Left lung (tissue), 14 donors: ENCODE measurements around the gene HLA-DMB. TPM values are rescaled to one million over a fixed set of nuclear protein-coding genes. Genes with fewer than 3 reads are reported as not detected.

Experiments used
- ATAC-seq: fragments of 200-7000 bp; cut with Tn5 transposase; one replicate; pipeline ENCODE4 v1.9.1; 2020; ENCODE audit warnings: moderate library complexity
- DNase-seq, 4 donors: peaks; one replicate each; pipeline ENCODE4 v3.0.0-alpha.2; 2013 to 2020
- H3K27ac ChIP-seq, 2 donors: fragments of 200-600 bp; sonication (generic) in 1 of 2; one replicate each; pipeline versions ENCODE4 v1.5.0 to v1.8.0; 2020 to 2021
- H3K27me3 ChIP-seq, 2 donors: fragments of 200-600 bp; sonication (generic) in 1 of 2; one replicate each; pipeline versions ENCODE4 v1.5.0 to v1.8.0; 2020 to 2021
- H3K36me3 ChIP-seq, 2 donors: fragments of 200-600 bp; sonication (generic) in 1 of 2; one replicate each; pipeline versions ENCODE4 v1.5.0 to v1.8.0; 2020 to 2021
- H3K4me1 ChIP-seq, 2 donors: fragments of 200-600 bp; one replicate each; pipeline ENCODE4 v1.8.0; 2021
- H3K4me3 ChIP-seq, 2 donors: fragments of 200-600 bp; sonication (generic) in 1 of 2; one replicate each; pipeline versions ENCODE4 v1.5.0 to v1.8.0; 2020 to 2021; ENCODE audit warnings: mild to moderate bottlenecking in 1 of 2
- H3K9me3 ChIP-seq, 2 donors: fragments of 200-600 bp; sonication (generic) in 1 of 2; one replicate each; pipeline versions ENCODE4 v1.5.0 to v1.8.0; 2020 to 2021
- intact Hi-C, 2 donors: fragments of 100-400 bp; cut with DNase I; formaldehyde crosslinking; loops; one replicate each; pipeline versions ENCODE4 v1.11.2 to v1.14.2; 2022
- long read RNA-seq, 12 donors: library from polyadenylated mRNA in 2 of 12; unstranded in 2 of 12; transcript quantifications; one replicate each; pipeline ENCODE4 v2.0.0 and lab custom pipeline, GENCODE V29; 2019 to 2026
- polyA plus RNA-seq, 6 donors: library from polyadenylated mRNA; unstranded; fragments of 120-200 nt; gene quantifications; one replicate each; pipeline ENCODE4 v1.2.1, GENCODE V29; 2013; ENCODE audit not compliant: insufficient read length in 6 of 6
- total RNA-seq, 2 donors: library from RNA; stranded (reverse); fragmentation: NEBNext Ultra II Directional; extraction: Animal tissue kit (Norgen Biotek cat#: 25700); gene quantifications; one replicate each; pipeline ENCODE4 v1.2.1, GENCODE V29; 2021
- TF ChIP-seq, protein P1 (sequence below), 2 donors: fragments of 200-600 bp; sonication (generic) in 1 of 2; IDR thresholded peaks; one replicate each; pipeline versions ENCODE4 v1.5.0 to v1.8.0; 2021; ENCODE audit warnings: antibody characterized with exemption in 2 of 2
- donor health status: DM: no; HTN: yes; CAD: no.
- donor health status: DM: no; HTN: no; CAD: no.

Gene HLA-DMB
- total RNA-seq, result 10 to 100 TPM; 59.0 to 91.0 TPM
- 10 to 100 TPM in 3 of 6 donors, 1 to 10 TPM in 3; 7.4 to 12.0 (median 9.6) TPM for polyA plus RNA-seq
- long read RNA-seq, donor 1, full-length matches to known transcripts, result 9 of 33 reads
- long read RNA-seq, donor 1, partial matches to known transcripts, result 24 of 33 reads
- long read RNA-seq, donor 1, other reads (novel, unspliced or antisense), result 0 of 33 reads
- long read RNA-seq, donor 2, full-length matches to known transcripts, result 6 of 6 reads
- long read RNA-seq, donor 2, partial matches to known transcripts, result 0 of 6 reads
- long read RNA-seq, donor 2, other reads (novel, unspliced or antisense), result 0 of 6 reads
- long read RNA-seq, donor 3, partial matches to known transcripts, result 0 of 1 reads
- long read RNA-seq, donor 3, other reads (novel, unspliced or antisense), result 0 of 1 reads
- long read RNA-seq, donor 4, transcript HLA-DMB-258 (6 exons, 1,397 nt), result major isoform, 66 of 107 reads
- long read RNA-seq, donor 4, partial matches to known transcripts, result 7 of 107 reads
- long read RNA-seq, donor 4, other reads (novel, unspliced or antisense), result 33 of 107 reads
- long read RNA-seq, donor 5, full-length matches to known transcripts, result 4 of 16 reads
- long read RNA-seq, donor 5, partial matches to known transcripts, result 12 of 16 reads
- long read RNA-seq, donor 5, other reads (novel, unspliced or antisense), result 0 of 16 reads
- long read RNA-seq, donor 6, full-length matches to known transcripts, result 9 of 18 reads
- long read RNA-seq, donor 6, partial matches to known transcripts, result 9 of 18 reads
- long read RNA-seq, donor 6, other reads (novel, unspliced or antisense), result 0 of 18 reads
- long read RNA-seq, donor 7, full-length matches to known transcripts, result 4 of 4 reads
- long read RNA-seq, donor 7, partial matches to known transcripts, result 0 of 4 reads
- long read RNA-seq, donor 7, other reads (novel, unspliced or antisense), result 0 of 4 reads
- long read RNA-seq, donor 8, partial matches to known transcripts, result 0 of 4 reads
- long read RNA-seq, donor 8, other reads (novel, unspliced or antisense), result 0 of 4 reads
- long read RNA-seq, donor 9, result 0 reads
- long read RNA-seq, donor 10, transcript HLA-DMB-258 (6 exons, 1,397 nt), result major isoform, 61 of 83 reads
- long read RNA-seq, donor 10, partial matches to known transcripts, result 0 of 83 reads
- long read RNA-seq, donor 10, other reads (novel, unspliced or antisense), result 22 of 83 reads
- long read RNA-seq, donor 11, full-length matches to known transcripts, result 2 of 7 reads
- long read RNA-seq, donor 11, partial matches to known transcripts, result 5 of 7 reads
- long read RNA-seq, donor 11, other reads (novel, unspliced or antisense), result 0 of 7 reads
- long read RNA-seq, donor 12, full-length matches to known transcripts, result 3 of 3 reads
- long read RNA-seq, donor 12, partial matches to known transcripts, result 0 of 3 reads
- long read RNA-seq, donor 12, other reads (novel, unspliced or antisense), result 0 of 3 reads

GRCh38 chr6:32940656-32941213 is at the start of gene HLA-DMB:
TSS of gene HLA-DMB (minus strand) at chr6:32941028. CDS start at chr6:32940807, 221 bp downstream.
- Histone ChIP-seq H3K4me1 (peaks cover 9 to 94% of the 10 kb centered on the region in 2 donors), H3K27me3 (no peaks in the 10 kb centered on the region), H3K36me3 (peaks cover 0 to 5% of the 10 kb centered on the region in 2 donors), H3K9me3 (no peaks in the 10 kb centered on the region), H3K4me3 (peak within 1 kb of the TSS; percentile 36 to 57), H3K27ac (peak within 1 kb of the TSS; percentile 78 to 86)
- DNase-seq, result peak in 3 of 4 donors; percentile 38 to 81 (median 58)
- intact Hi-C loops, result no loop called here
- peak; percentile 94 for ATAC-seq
- TF ChIP-seq, protein P1, sequence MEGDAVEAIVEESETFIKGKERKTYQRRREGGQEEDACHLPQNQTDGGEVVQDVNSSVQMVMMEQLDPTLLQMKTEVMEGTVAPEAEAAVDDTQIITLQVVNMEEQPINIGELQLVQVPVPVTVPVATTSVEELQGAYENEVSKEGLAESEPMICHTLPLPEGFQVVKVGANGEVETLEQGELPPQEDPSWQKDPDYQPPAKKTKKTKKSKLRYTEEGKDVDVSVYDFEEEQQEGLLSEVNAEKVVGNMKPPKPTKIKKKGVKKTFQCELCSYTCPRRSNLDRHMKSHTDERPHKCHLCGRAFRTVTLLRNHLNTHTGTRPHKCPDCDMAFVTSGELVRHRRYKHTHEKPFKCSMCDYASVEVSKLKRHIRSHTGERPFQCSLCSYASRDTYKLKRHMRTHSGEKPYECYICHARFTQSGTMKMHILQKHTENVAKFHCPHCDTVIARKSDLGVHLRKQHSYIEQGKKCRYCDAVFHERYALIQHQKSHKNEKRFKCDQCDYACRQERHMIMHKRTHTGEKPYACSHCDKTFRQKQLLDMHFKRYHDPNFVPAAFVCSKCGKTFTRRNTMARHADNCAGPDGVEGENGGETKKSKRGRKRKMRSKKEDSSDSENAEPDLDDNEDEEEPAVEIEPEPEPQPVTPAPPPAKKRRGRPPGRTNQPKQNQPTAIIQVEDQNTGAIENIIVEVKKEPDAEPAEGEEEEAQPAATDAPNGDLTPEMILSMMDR (IDR thresholded peaks at IDR 0.05), result no peak

DNA sequence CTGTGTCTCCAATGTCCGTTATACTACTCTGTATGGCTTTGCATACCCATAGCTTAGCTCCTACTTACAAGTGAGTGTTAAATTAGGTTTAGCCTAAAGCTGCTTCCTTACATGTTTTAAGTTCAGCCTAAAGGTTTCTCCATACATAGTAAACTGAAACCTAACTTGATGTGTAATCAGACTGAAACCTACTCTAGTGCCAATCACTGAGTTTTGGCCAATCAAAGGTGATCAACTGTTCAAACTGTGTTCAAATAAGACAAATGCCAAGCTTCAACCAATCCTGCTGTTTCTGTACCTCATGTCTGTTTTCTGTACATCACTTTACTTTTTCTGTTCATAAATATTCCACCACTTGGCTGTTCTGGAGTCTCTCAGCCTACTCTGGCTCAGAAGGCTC is 48.5 kb upstream of the HLA-DMB start:
- Histone ChIP-seq H3K36me3 (no peaks in the 10 kb centered on the region), H3K27me3 (no peaks in the 10 kb centered on the region), H3K9me3 (no peaks in the 10 kb centered on the region), H3K4me3 (no peak overlapping the region), H3K27ac (no peak overlapping the region), H3K4me1 (peaks cover 0 to 3% of the 10 kb centered on the region in 2 donors)
- intact Hi-C loops, result loop anchor here in 1 of 2 donors (10.0 kb wide), 1 partner anchor 55 kb away; no protein-coding TSS in a partner anchor
- ATAC-seq, result no peak
- DNase-seq, result no peak
- TF ChIP-seq, protein P1 (IDR thresholded peaks at IDR 0.05), result no peak

DNA sequence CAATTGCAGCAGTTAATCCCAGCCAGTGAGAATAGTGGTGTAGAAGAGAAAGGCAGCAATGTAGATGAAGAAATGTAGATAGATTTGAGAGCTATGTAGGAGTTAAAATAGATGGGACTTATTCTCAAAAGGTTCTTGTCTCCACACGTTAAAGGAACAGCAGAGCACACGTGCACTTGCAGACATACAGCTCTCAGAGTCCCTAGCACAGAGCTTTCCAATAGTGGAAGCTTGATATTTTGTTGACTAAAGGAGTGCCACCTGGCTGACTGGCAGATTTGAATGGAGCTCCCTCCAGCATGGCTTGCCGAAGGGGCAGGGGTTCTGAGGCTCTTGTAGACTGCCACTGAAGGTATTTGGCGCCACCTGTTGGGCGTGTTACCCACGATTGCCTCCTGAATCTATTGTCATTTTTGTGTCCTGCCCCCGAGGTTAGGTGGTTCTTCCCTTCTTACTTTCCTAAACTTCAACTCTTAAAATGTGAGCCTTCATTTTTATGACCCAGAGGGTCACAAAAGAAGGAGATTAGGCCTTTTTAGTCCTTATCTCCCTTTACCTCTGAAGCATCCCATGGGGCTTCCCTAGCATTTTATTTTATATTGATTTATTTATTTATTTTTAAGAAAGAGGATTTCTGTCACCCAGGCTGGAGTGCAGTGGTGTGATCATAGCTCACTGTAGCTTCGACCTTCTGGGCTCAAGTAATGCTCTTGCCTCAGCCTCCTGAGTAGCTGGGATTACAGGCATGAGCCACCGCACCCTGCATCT is 44.0 kb upstream of the HLA-DMB start:
- Histone ChIP-seq H3K4me1 (peaks cover 0 to 29% of the 10 kb centered on the region in 2 donors), H3K27ac (peak overlapping the region in 1 of 2 donors; percentile 55), H3K36me3 (peaks cover 7 to 26% of the 10 kb centered on the region in 2 donors), H3K27me3 (no peaks in the 10 kb centered on the region), H3K4me3 (no peak overlapping the region), H3K9me3 (no peaks in the 10 kb centered on the region)
- TF ChIP-seq, protein P1 (IDR thresholded peaks at IDR 0.05), result peak; percentile 72 to 74
- DNase-seq, result peak; percentile 70 to 92 (median 88)
- intact Hi-C loops, result loop anchor here (5.0 to 10.0 kb wide), 2 partner anchors 50 to 98 kb away; no protein-coding TSS in a partner anchor
- peak; percentile 94 for ATAC-seq
